SK-N-SH (cell line): ENCODE results near the gene KCTD19.

Experiments used
- CHD2 ChIP-seq: fragments of 150-350 bp; IDR thresholded peaks from 2 replicates; pipeline ENCODE4 v1.6.1; 2018; ENCODE audit warnings: low read length; ENCODE audit not compliant: partially characterized antibody
- CTCF ChIP-seq: fragments of 200-600 bp; sonication (generic); IDR thresholded peaks from 2 replicates; pipeline ENCODE4 v1.6.1; 2017; ENCODE audit warnings: antibody characterized with exemption, mild to moderate bottlenecking, moderate library complexity
- ELF1 ChIP-seq: IDR thresholded peaks from 2 replicates; pipeline ENCODE4 v1.4.0; 2012
- GATA2 ChIP-seq: sonication (generic); formaldehyde crosslinking; IDR thresholded peaks from 2 replicates; pipeline ENCODE4 v1.5.0; 2020; ENCODE audit warnings: mild to moderate bottlenecking, missing genetic modification reagents
- POLR2AphosphoS5 ChIP-seq: IDR thresholded peaks from 2 replicates; pipeline ENCODE4 v1.6.1; 2012; ENCODE audit warnings: low read depth, low read length
- RAD21 ChIP-seq: IDR thresholded peaks from 2 replicates; pipeline ENCODE4 v1.6.1; 2012; ENCODE audit warnings: mild to moderate bottlenecking, low read length
- SIN3A ChIP-seq: IDR thresholded peaks from 2 replicates; pipeline ENCODE4 v1.6.1; 2012; ENCODE audit warnings: low read depth, mild to moderate bottlenecking, low read length, moderate library complexity, borderline replicate concordance
- TEAD4 ChIP-seq: IDR thresholded peaks from 2 replicates; pipeline ENCODE4 v1.4.0; 2012; ENCODE audit warnings: mild to moderate bottlenecking, borderline replicate concordance; ENCODE audit not compliant: insufficient read depth
- YY1 ChIP-seq: IDR thresholded peaks from 2 replicates; pipeline ENCODE4 v1.4.0; 2012; ENCODE audit warnings: low read depth, mild to moderate bottlenecking
- TF ChIP-seq, protein P1 (sequence below): IDR thresholded peaks from 2 replicates; pipeline ENCODE4 v1.4.0; 2012; ENCODE audit warnings: low read depth
- TF ChIP-seq, protein P2 (sequence below): fragments of 150-350 bp; IDR thresholded peaks from 2 replicates; pipeline ENCODE4 v1.6.1; 2017; ENCODE audit warnings: antibody characterized with exemption, low read length, low read depth, borderline replicate concordance

DNA sequence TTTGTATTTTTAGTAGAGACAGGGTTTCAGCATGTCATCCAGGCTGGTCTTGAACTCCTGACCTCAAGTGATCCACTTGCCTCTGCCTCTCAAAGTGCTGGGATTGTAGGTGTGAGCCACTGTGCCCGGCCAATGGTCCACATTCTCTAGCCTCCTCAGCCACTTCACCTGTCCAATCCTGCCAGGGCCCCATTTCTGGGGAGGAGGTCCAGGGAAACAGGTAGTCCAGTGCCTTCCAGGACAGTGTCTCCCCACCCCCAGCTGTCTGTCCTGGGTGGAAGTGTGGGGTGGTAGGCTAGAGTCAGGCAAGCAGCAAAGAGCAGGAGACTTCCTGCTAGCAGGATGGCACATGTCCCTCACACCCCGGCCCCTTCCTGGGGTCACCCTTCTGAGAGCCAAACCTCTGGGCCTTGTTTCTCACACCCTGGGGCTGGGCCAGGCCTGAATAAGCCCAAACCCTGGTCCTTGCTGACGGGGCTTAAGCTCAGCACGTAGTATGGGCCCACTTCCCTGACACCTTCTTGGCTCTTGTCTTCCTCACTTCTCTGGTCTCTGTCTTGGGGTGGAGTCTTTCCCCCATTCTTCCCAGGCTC lies 84.3 kb downstream of the KCTD19 start:
- TF ChIP-seq CTCF (no peak), POLR2AphosphoS5 (no peak), RAD21 (no peak), GATA2 (CRISPR knock-in tag) (no peak), ELF1 (no peak), YY1 (no peak), SIN3A (no peak), CHD2 (no peak), TEAD4 (no peak)
- TF ChIP-seq, protein P1, sequence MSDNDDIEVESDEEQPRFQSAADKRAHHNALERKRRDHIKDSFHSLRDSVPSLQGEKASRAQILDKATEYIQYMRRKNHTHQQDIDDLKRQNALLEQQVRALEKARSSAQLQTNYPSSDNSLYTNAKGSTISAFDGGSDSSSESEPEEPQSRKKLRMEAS = no peak
- TF ChIP-seq, protein P2, sequence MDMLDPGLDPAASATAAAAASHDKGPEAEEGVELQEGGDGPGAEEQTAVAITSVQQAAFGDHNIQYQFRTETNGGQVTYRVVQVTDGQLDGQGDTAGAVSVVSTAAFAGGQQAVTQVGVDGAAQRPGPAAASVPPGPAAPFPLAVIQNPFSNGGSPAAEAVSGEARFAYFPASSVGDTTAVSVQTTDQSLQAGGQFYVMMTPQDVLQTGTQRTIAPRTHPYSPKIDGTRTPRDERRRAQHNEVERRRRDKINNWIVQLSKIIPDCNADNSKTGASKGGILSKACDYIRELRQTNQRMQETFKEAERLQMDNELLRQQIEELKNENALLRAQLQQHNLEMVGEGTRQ = no peak
